Gastrocnemius medialis (tissue), 4 donors: ENCODE measurements around the gene PSG2.
"Not testable (repeated sequence)": the region's sequence is repeated elsewhere in the genome, so short reads cannot be mapped to it uniquely, and the experiment has no call there.

Experiments
- CTCF ChIP-seq, 5 experiments: fragments of 450-650 bp in 3 of 5; fragments of 200-600 bp in 2 of 5; sonication (generic) in 2 of 5; IDR thresholded peaks in 4 of 5; conservative IDR thresholded peaks in 1 of 5; 1 replicate in 4 of 5; 2 replicates in 1 of 5; pipeline ENCODE4 v1.5.1; 2016 to 2019; ENCODE audit warnings: antibody characterized with exemption in 5 of 5, mild to moderate bottlenecking in 3 of 5, moderate library complexity in 3 of 5
- POLR2A ChIP-seq, 2 donors: fragments of 450-650 bp; IDR thresholded peaks; one replicate each; pipeline ENCODE4 v1.6.1; 2017; ENCODE audit warnings: antibody characterized with exemption in 2 of 2, mild to moderate bottlenecking in 2 of 2, moderate library complexity in 2 of 2

GRCh38 chr19:43026369-43026768, 56.1 kb downstream of the PSG2 start, which contains the start of gene PSG11:
- not testable (repeated sequence) for TF ChIP-seq CTCF (IDR thresholded peaks at IDR 0.05 in 4 of 5, conservative IDR thresholded peaks at IDR 0.05 in 1 of 5); POLR2A (IDR thresholded peaks at IDR 0.05)
